ENCODE measurements around the gene CNNM2.
"Not testable (repeated sequence)": the region's sequence is repeated elsewhere in the genome, so short reads cannot be mapped to it uniquely, and the experiment has no call there.

CNNM2 gene

DNA sequence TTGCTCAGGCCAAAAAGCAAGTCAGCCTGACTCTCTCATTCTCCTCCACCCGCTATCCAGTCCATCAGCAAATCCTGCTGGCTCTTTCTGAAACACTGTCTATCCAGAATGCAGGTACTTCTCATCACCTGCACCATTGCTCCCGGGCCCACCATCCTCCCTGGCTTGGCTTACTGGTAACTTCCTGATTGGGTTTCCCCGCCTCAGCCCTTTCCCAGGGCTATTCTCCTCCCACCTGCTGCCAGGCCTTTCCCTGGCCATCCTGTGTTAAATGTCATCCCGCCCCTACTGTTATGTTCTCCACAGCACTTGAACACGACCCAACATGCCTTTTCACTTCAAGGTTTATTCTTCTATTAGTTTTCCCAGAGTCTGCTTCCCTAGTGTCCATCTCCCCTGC is 124.0 kb downstream of the CNNM2 start:
- DNase-seq, result no peak

DNA sequence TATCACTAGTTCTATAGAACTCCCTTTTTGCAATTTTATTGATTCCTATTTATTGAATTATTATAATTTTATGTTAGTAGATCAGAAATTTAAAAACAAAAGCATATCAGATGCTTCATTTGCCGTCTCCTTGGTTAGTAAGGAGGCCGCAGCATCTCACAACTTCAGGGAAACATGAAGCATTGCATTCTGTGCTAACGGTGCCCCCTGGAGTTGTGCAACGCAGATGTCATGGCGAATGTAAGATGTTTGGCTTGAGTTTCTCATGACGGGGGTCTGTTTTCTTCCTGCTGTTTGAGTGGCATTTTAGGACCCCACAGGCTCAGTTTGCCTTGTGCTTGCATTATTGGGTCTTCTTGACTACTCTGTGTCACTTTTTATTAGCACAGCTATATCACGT is 124.8 kb downstream of the CNNM2 start:
- no peak for DNase-seq

DNA sequence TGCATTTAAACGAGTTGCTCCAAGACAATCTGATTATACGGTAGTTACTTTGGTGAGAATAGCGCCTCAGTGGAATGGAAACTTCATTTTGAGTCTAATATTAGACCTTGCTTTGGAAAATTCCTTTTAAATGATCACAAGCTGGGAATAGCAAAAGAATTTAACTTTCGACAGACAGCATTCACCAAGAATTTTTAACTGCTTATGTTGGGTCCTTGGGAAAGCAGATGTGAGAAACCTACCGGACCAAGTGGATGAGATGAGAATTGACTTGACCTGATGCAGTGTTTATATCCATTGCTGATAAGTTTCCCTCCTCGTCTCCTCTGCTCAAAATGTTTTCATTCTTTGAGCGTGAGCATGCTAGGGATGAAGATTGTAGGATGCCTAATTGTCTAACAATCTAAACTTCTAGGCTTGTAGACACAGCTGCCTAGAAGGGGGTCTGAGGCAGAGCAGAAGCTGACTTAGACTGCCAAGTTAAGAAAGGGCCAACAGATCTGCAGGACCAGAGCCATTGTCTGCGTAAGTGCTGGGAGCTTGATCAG is 126.9 kb downstream of the CNNM2 start:
- no peak for DNase-seq

DNA sequence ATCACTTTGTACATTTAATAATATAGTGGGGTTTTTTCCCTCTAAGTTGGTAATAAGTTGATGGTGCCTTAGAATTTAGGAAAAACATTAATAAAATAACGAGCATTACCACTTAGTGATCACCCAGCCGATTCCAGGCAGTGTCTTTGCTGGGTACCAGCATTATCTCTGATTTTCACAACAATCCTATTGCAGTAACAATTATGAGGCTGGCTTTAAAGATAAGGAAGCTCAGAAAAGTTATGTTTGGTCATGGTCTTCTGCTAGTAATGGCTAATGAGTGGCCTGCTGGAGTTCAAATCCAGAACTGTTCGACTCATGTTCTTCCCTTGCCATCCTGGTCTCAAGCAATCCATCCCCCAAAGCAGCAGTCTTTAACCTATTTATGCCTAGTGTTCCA is 127.9 kb downstream of the CNNM2 start:
- DNase-seq, result no peak

DNA sequence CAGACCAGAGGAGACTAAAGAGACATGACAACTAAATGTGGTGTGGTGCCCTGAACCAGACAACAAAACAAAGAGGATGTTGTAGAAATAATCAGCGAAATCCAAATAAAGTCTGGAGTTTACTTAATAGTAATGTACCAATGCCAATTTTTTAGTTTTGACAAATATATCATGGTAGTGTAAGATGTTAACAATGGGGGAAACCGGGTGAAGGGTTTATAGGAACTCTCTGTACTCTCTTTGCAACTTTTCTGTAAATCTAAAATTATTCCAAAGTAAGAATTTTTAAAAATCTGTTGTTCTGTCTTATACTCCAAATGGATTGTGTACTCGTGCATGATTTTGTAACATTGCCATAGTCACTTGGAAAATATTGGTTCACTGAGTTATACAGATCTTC is 129.3 kb downstream of the CNNM2 start:
- DNase-seq, result no peak

DNA sequence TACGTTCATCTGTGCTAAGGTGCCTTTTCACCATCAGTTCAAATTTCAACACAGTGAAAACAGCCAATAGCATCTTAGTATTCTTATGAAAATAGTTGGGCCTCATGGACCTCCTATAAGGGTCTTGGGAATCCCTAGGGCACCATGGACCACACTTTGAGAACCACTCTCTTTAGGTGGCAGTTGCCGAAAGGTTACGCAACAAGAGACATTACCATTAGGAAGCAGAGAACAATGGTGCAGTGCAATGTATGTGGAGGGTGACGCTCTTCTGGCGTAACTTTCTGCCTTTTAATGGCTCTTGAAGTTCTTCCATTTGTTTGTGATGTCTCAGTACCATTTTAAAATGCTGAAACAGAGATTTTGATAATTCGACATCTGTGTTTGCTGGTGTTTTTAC is 131.1 kb downstream of the CNNM2 start:
- no peak for DNase-seq

DNA sequence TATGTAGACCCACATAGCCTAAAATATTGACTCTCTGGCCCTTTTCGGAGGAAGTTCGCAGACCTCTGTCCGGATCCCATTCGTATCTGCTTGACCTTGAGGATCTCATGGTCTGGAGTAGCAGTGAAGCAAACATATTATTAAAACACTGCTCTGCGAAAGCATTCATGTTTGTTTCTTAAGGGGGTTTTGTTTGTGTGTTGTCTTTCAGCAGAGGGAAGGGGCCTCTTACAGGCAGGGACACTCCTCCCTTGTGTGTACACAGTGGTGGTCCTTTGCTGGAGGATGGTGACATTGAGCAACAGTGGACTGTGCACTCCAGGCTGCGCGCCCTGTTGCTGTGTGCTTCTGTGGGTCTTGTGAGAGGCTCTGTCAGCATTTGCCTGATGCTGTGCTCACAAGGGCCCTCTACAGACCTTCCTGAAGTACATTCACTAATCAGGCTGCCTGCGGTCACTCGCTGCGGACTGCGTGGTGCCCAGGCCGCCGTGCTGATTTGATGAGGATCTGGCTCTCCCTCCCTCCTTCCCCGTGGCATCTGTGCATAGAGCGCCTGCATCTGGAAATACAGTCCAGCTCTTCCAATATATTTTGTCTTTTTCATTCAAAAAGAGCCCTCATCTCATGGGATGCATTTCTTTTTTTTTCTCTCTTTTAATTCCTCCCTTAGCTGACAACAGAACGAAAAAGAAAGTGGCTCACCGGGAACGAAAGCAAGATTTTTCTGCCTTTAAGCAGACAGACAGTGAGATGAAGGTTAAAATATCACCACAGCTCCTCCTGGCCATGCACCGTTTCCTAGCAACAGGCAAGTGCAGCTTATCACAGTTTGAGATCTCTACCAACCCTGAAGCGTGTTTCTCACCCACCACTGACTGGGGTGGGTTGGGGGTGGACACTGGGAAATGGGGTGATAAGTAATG is 135.8 kb downstream of the CNNM2 start:
- peak; percentile 63 for DNase-seq

DNA sequence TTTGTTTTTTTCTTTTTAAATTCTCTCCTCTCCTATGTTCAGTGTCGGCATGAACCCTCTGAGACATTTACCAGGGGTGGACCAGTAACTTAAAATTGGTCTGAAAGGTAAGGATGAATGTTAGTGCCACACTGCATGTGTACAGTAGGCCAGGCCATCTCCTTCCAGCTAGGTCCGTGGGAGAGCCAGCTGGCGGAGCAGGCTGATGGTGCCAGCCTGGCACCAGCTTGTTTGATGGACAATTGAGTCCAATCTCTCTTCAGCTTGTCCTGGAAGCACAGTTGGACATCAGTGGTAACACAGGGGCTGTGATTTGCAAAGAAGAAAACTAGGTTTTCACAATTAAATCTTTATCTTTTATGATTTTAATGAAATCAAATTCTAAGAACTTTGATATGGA is 136.5 kb downstream of the CNNM2 start:
- DNase-seq, result no peak

DNA sequence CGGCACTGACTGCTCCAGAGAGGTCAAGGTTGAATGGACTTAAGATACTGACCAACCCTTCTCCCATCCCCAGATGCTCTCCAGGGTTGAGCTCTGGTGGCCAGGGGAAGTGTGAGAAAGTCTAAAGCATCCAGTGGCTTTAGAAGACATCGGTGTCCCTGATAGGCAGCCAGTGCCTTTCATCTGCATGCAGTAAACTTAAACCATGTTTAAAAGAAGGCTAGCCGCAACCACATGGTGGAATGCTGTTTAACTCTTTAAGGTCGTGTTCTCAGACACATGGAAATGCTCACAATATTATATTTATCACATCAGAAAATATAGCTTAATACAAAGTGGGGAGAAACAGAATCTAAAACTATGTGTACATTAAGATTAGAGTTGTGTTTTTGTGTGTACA is 137.0 kb downstream of the CNNM2 start:
- no peak for DNase-seq

DNA sequence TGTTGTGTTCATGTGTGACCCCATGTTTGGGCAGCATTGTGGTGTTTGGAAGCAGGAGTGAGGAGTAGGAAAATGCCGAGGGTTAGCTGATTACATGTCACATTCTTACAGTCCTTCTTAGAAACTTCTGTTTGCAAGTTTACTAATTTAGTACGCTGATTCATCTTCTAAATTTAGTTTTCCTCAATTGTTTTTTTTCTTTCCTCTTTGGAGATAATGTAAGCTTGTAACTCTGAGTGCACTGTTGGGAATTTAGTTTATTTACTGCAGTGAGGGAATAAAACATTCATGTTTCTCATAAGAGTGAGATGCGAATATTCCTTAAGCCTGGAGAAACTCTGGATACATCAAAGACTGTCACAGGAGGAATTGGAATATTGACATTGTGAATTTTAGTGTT is 139.9 kb downstream of the CNNM2 start:
- DNase-seq, result no peak

DNA sequence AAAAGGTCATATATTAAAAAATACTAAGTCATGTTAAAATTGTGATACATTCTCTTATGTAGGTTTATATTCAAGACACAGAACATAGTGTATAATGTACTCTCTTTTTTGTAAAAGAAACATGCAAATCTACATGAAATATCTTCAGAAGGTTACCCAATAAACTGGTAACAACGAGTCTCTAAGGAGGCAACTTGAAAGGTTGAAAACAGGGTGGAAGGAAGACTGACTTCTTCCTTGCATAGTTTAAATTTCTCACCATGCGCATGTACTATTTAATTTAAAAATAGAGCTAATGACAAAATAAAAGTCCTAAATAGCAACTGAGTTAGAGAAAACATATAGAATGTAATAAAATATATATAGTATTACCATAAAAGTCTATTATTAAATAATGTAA is 142.5 kb downstream of the CNNM2 start:
- DNase-seq, result no peak

DNA sequence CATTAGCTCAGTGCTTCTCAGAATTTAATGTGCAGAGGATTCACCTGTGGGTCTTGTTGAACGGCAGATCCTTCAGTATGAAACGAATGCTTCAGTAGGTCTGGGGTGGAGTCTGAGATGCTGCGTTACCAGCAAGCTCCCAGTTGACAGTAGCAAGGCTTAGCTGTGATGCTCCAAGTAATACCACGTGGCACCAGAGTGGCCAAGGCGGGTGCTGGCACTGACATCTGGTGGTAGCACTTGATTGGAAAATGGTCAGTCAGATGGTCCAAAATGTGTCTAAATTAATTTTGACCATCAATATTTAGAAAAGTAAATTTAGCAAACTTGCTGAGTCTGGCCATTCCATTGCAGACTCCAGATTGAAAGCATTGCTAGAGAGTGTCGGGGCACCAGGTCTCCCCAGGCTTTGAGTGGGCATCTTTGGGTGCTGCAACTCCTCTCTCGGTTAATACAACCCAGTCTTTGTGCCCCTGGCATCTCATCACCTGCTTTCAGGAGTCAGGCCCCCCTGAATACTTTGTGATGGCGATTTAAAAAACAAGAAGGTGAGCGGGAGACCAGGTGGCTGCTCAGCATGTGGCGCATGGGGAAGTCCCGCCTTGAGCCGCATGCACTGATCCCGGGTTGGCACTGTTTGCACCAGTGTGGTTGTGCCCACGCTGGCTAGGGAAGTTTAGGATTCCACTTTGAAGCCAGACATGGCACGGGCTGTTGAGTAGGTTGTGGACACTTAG is 144.9 kb downstream of the CNNM2 start:
- peak; percentile 41 for DNase-seq

DNA sequence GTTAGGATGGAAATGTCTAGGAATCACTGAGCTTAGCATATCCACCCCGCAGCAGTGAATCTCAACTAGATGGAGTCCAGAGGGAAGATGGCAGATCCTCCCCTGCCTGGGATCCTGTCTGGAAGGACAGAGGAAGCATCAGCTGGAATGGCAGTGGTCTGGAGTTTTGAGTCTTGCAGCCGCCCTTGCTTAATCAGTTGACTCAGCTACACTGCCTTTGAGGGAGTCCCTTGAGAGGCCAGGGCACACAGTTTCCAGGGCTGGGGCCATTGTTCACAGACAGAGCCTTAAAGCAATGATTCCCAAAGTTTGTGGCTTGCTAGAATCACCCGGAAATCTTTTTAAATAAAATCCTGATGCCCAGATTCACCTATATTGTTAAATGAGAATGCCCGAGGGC is 146.9 kb downstream of the CNNM2 start:
- DNase-seq, result no peak

DNA sequence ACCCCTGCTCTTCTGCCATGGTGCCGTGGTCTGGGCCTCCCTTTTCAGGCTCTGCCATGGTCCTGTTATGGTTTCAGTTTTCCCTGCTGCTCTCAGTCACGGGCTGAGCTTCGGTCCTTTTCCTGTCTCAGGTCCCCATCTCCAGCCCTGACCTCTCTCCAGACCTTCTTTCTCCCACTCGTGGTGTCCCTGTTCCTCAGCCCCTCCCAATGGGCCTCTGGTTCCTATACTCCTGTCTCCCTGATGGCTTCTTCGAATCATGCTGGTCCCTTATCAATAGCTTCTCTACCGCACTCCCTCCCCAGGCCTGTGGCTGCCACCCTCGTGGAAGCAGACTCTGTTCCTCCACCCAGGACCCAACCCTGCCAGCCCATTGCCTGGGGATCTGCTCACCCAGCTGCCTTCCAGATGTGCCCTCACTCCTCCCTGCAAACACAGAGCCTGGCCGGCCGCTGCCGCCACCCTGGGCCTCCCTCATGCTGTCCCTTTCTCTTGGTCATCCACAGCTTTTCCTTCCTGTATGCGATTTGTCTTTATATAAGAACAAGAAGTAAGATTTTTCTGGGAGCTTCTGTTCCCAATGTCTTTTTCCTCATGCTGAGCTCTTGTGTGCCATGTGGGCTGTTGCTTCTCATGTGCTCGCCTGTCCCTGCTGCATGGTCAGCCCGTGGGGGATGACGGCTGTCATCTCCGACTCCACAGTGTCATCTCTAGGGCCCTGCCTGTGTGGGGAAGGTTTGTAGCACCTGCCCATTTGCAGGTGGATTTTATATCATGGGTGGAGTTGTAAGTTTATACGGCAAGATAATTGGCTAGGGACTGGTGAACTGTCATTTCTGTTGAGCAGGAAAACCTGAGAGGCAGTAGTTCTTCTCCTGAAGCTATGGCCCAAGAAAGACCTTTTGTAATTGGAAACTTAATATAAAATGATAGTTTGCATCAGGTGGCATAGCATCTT is 148.3 kb downstream of the CNNM2 start:
- DNase-seq, result no peak

DNA sequence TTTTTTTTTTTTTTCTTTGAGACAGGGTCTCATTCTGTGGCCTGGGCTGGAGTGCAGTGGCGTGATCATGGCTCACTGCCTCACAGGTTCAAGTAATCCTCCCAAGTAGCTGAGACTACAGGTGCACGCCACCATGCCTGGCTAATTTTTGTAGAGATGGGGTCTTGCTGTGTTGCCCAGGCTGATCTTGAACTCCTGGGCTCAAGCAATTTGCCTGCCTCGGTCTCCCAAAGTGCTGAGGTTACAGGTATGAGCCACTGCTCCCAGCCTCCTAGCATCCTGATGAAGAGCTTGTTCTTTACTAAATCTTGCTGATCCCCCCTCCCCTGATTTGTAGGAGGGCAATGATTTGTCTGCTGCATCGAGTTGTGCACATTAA is 149.0 kb downstream of the CNNM2 start:
- DNase-seq, result not testable (repeated sequence)

DNA sequence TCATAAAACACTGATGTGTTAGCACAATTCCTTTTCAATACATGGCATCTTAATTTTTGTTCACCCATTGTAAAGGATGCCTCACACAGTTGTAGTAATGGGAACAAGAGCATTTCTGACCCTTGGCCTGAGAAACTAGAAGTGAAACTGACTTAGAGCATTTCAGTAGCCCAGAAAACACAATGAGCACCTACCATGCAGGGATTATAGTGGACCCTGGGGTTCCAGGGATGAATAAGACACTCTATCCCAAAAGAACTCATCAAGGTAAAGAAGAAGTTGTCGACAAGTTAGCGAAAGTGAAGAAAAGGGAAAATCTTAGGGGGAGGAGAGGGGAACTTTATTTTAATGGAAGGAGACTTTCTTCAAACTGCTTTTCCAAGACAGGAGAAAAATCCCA is 149.4 kb downstream of the CNNM2 start:
- DNase-seq, result no peak

DNA sequence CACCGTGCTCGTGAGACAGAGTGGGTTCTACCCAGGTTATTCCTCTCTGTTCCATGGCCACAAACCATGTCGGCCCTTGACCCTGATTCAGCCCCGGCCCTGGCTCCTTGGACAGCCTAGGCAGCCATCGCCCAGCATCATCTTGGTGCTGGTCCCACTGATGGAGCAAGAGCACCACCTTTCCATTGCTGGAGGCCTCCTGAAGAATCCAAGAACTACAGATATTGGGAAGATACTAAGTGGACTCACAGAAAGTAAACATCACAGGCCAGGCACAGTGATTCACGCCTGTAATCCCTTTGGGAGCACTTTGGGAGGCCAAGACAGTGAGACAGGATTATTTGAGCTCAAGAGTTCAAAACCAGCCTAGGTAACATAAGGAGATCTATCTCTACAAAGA is 149.9 kb downstream of the CNNM2 start:
- DNase-seq, result no peak

DNA sequence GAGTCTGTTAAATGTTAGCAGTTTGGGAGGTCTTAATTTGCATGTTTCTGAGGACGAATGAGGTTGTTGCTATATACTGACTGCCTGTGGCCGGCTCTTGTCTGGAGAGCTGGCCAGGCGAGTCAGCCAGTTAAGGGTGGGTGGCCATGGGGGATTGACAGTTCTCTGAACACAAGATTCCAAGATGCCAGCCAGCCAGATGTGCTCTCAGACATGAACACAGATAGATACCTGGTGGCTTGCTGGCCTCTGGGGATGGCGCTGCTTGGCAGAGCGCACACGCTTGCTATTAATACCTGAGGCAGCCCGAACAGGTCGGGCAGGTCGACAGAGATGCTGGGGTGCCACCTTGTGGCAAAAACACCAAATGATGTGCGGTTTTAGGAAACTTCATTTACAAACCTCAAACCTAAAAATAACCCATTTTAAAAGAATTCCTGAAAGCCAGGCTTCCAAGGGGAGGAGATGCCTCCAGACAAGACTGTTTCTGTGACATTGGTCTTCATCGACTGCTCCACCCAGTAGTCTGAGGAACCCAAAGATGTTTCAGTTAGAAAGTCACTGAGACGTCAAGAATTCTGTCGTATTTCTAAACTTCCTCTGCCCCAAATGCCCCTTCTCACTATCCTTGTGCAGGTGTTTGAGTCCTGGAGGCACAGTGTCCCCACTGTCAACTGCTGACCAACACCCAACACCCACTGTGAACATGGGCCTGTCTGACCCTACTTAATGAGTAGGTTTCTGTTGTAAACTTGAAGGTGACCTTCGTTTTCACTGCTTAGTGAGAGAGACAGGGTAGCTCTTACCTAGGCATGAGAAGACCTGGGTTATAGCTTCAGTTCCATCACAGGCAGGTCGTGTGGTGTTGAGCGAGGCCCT is 151.6 kb downstream of the CNNM2 start:
- peak; percentile 65 for DNase-seq

DNA sequence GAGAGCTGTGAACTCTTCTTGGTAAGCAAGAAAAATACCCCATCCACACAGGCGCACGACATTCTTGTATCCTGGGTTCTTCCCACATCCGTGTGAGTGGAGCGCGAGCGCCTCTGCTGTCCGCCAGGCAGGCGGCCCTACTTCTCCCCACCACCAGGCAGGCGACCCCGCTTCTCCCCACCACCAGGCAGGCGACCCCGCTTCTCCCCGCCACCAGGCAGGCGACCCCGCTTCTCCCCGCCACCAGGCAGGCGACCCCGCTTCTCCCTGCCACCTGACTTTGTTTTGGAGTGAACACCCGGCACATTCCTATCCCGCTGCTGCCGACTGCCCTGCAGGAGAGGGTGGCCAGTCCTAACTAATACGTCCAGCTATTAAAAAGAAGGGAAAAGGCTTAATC is 154.2 kb downstream of the CNNM2 start:
- no peak for DNase-seq

DNA sequence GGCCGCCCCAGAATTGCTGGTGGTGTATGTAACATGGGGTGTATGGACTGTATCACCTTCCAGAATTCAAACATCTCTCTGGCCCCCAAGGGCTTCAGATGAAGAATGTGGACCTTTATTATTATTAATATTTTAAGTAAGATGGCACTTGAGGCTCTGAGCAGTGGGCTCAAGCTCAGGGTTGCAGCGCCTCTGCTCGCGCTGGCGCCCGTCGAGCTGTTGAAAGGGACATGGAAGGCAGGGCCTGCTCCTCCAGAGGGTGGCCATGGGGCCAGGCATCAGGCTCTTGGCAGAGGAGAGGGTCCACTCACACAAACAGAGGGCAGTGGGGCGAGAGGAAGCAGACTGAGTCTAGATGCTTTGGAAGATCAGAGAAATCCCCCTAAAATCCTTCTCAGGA is 154.8 kb downstream of the CNNM2 start:
- no peak for DNase-seq

DNA sequence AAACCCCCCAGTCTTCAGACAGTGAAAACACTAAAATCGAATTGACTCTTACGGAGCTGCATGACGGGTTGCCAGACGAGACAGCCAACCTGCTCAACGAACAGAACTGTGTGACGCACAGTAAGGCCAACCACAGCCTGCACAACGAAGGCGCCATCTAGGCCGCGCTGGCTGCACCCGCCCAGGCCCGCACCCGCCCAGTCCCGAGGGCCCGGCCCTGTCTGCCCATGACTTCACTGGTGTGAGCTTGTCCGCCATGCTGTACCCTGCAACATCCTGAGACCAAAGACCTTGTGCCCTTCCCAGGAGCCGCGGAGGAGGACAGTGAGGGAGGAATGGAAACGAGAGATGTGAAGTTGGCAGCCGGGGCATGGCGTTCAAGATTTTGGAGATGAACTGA is 158.9 kb downstream of the CNNM2 start:
- DNase-seq, result no peak
